ENCODE measurements around the gene SLIT3.

DNA sequence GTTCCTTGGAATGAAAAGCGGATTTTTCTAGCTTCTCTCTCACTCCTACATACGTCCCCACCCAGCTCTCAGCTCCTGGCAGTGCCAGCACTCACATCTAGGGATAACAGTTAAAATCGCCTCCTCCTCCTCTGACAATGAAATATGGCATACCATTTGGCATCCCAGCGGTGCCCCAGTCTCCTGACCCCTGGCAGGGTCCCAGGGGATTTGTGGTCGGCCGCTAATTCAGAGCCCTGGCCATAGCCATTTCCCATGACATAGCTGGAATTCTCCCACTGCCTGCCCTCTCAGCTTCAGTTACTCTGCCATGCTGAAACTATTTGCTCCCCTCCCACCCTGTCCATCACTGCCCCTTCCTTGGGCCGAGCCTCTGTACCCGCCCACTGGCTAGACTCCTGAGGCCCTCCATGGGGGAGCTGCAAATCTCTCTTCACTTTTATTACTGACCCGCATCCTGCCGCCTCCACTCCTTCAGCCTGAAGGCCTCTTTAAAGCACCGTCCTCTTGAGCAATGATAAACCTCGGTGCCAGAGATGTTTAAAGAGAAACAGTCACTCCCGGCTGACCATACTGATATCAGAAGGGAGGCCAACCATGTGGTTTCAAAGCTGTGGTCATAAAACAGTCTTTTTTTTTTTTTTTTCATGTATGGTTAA lies 139.8 kb downstream of the SLIT3 start:
- TF ChIP-seq, protein P1, sequence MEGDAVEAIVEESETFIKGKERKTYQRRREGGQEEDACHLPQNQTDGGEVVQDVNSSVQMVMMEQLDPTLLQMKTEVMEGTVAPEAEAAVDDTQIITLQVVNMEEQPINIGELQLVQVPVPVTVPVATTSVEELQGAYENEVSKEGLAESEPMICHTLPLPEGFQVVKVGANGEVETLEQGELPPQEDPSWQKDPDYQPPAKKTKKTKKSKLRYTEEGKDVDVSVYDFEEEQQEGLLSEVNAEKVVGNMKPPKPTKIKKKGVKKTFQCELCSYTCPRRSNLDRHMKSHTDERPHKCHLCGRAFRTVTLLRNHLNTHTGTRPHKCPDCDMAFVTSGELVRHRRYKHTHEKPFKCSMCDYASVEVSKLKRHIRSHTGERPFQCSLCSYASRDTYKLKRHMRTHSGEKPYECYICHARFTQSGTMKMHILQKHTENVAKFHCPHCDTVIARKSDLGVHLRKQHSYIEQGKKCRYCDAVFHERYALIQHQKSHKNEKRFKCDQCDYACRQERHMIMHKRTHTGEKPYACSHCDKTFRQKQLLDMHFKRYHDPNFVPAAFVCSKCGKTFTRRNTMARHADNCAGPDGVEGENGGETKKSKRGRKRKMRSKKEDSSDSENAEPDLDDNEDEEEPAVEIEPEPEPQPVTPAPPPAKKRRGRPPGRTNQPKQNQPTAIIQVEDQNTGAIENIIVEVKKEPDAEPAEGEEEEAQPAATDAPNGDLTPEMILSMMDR (conservative IDR thresholded peaks at IDR 0.05), result no peak
- TF ChIP-seq EZH2 (IDR thresholded peaks at IDR 0.05; ENCODE audit: low read depth), result no peak

Data from PC-9 (cell line).